Activated CD4-positive, alpha-beta T cell treated with anti-CD3 and anti-CD28 coated beads for 36 hours (primary cell): ENCODE data around the gene BLCAP. TPM values are rescaled to one million over a fixed set of nuclear protein-coding genes. Genes with fewer than 3 reads are reported as not detected.
"Not testable (repeated sequence)": the region's sequence is repeated elsewhere in the genome, so short reads cannot be mapped to it uniquely, and the experiment has no call there.

Experiments used
- ATAC-seq: fragments of 200-7000 bp; cut with Tn5 transposase; one replicate; pipeline ENCODE4 v1.10.0; 2021; ENCODE audit warnings: mild to moderate bottlenecking, moderate library complexity
- CTCF ChIA-PET: fragments of 350-600 bp; sonication (Branson Sonifier 250); formaldehyde crosslinking; loops from one replicate; lab custom pipeline; 2021; ENCODE audit warnings: antibody characterized with exemption; lab: Charles Lee
- POLR2A ChIA-PET: fragments of 350-600 bp; sonication (Branson Sonifier 250); formaldehyde crosslinking; loops from one replicate; lab custom pipeline; 2021; ENCODE audit warnings: antibody characterized with exemption, inconsistent platforms; lab: Charles Lee
- DNase-seq: peaks from one replicate; pipeline ENCODE4 v3.0.0-alpha.2; 2020
- H3K27ac Mint-ChIP-seq: one replicate; pipeline ENCODE4 v1.8.0; 2021; ENCODE audit warnings: mixed read lengths
- H3K27me3 Mint-ChIP-seq: one replicate; pipeline ENCODE4 v1.8.0; 2021; ENCODE audit warnings: mixed read lengths
- H3K36me3 Mint-ChIP-seq: one replicate; pipeline ENCODE4 v1.8.0; 2021; ENCODE audit warnings: low read depth, mixed read lengths
- H3K4me1 Mint-ChIP-seq: one replicate; pipeline ENCODE4 v1.8.0; 2021; ENCODE audit warnings: mixed read lengths
- H3K4me3 Mint-ChIP-seq: one replicate; pipeline ENCODE4 v1.8.0; 2021; ENCODE audit warnings: mild to moderate bottlenecking, moderate library complexity, mixed read lengths
- H3K9me3 Mint-ChIP-seq: one replicate; pipeline ENCODE4 v1.8.0; 2021; ENCODE audit warnings: low read depth, mixed read lengths
- intact Hi-C, 2 experiments: fragments of 100-400 bp; cut with DNase I in 1 of 2; cut with micrococcal nuclease in 1 of 2; formaldehyde crosslinking; loops; one replicate each; pipeline versions ENCODE4 v1.14.2 to v1.15.1; 2022 to 2024; cut with DNase I, micrococcal nuclease
- total RNA-seq, 2 experiments: library from RNA; stranded (reverse); gene quantifications; one replicate each; pipeline ENCODE4 v1.2.3, GENCODE V29; 2021

Gene BLCAP
- total RNA-seq, 2 experiments from 2014 or later, result 17.7 to 18.6 TPM

GRCh38 chr20:37540838-37541237 lies 13.2 kb upstream of the BLCAP start:
- H3K27ac Mint-ChIP-seq, H3K4me1 Mint-ChIP-seq, DNase-seq, H3K36me3 Mint-ChIP-seq, H3K27me3 Mint-ChIP-seq, H3K9me3 Mint-ChIP-seq, H3K4me3 Mint-ChIP-seq, intact Hi-C loops, POLR2A ChIA-PET, ATAC-seq: not testable (repeated sequence)
- CTCF ChIA-PET, result interaction anchor here (0.6 kb wide), 1 partner anchor 825 kb away, joined by 3 read pairs; no protein-coding TSS in a partner anchor

- ATAC-seq, result no peak
These were observed 12.3 kb upstream of the BLCAP start for GRCh38 chr20:37540001-37540400.

GRCh38 chr20:37539424-37539823 lies 11.7 kb upstream of the BLCAP start:
- ChIA-PET CTCF (interaction anchor here (0.6 to 1.2 kb wide), 4 partner anchors 9 to 494 kb away, joined by 3 read pairs; partner anchors contain the start of genes RPRD1B and TTI1), POLR2A (no interaction called here)
- Mint-ChIP-seq H3K9me3 (no peaks in the 10 kb centered on the region), H3K4me3 (no peak overlapping the region), H3K27ac (no peak overlapping the region), H3K4me1 (no peaks in the 10 kb centered on the region), H3K27me3 (peaks cover 10% of the 10 kb centered on the region), H3K36me3 (no peaks in the 10 kb centered on the region)
- DNase-seq (no peak), ATAC-seq (no peak)
- intact Hi-C loops, result no loop called here

More at GRCh38 chr20:37540001-37540400, 12.3 kb upstream of the BLCAP start:
- Mint-ChIP-seq H3K27ac (no peak overlapping the region), H3K36me3 (no peaks in the 10 kb centered on the region), H3K9me3 (no peaks in the 10 kb centered on the region), H3K4me3 (no peak overlapping the region), H3K4me1 (no peaks in the 10 kb centered on the region), H3K27me3 (peaks cover 10% of the 10 kb centered on the region)
- ChIA-PET CTCF (interaction anchor here (0.7 kb wide), 1 partner anchor 224 kb away, joined by 5 read pairs; no protein-coding TSS in a partner anchor), POLR2A (no interaction called here)
- no peak for DNase-seq
- intact Hi-C loops, result no loop called here

- intact Hi-C loops, result no loop called here
- Mint-ChIP-seq H3K27me3 (peaks cover 10% of the 10 kb centered on the region), H3K9me3 (no peaks in the 10 kb centered on the region), H3K4me1 (no peaks in the 10 kb centered on the region), H3K27ac (no peak overlapping the region), H3K4me3 (no peak overlapping the region), H3K36me3 (no peaks in the 10 kb centered on the region)
- ChIA-PET CTCF (interaction anchor here (0.7 to 0.8 kb wide), 2 partner anchors 346 to 665 kb away, joined by 3 read pairs; no protein-coding TSS in a partner anchor), POLR2A (interaction anchor here (0.6 kb wide), 1 partner anchor 50 kb away, joined by 4 read pairs; no protein-coding TSS in a partner anchor)
- DNase-seq (no peak), ATAC-seq (no peak)
These were observed 10.3 kb upstream of the BLCAP start for GRCh38 chr20:37538003-37538402.

GRCh38 chr20:37537505-37537904 lies 9.8 kb upstream of the BLCAP start:
- no peak for DNase-seq
- Mint-ChIP-seq H3K9me3 (no peaks in the 10 kb centered on the region), H3K27me3 (peaks cover 10% of the 10 kb centered on the region), H3K36me3 (no peaks in the 10 kb centered on the region), H3K4me3 (no peak overlapping the region), H3K27ac (no peak overlapping the region), H3K4me1 (no peaks in the 10 kb centered on the region)
- CTCF ChIA-PET, result interaction anchor here (0.7 kb wide), 1 partner anchor 664 kb away, joined by 3 read pairs; no protein-coding TSS in a partner anchor
- no peak for ATAC-seq
- intact Hi-C loops, result no loop called here
- POLR2A ChIA-PET, result interaction anchor here (0.6 kb wide), 1 partner anchor 49 kb away, joined by 4 read pairs; no protein-coding TSS in a partner anchor

GRCh38 chr20:37535443-37536132 lies 7.9 kb upstream of the BLCAP start:
- ATAC-seq, result no peak

GRCh38 chr20:37534401-37535157 lies 6.9 kb upstream of the BLCAP start:
- CTCF ChIA-PET, result interaction anchor here (0.5 to 2.7 kb wide), 19 partner anchors 10 to 343 kb away, joined by 3 to 16 read pairs (median 3); partner anchors contain the start of gene NNAT
- Mint-ChIP-seq H3K9me3 (no peaks in the 10 kb centered on the region), H3K4me1 (no peaks in the 10 kb centered on the region), H3K27ac (no peak overlapping the region), H3K4me3 (no peak overlapping the region), H3K27me3 (peaks cover 10% of the 10 kb centered on the region), H3K36me3 (no peaks in the 10 kb centered on the region)
- POLR2A ChIA-PET, result no interaction called here
- ATAC-seq (peak; percentile 96), DNase-seq (peak; percentile 52)
- intact Hi-C loops, result loop anchor here (1.0 to 2.0 kb wide), 5 partner anchors 142 to 339 kb away; no protein-coding TSS in a partner anchor

More at GRCh38 chr20:37535443-37536132, 7.9 kb upstream of the BLCAP start:
- Mint-ChIP-seq H3K27ac (no peak overlapping the region), H3K4me3 (no peak overlapping the region), H3K27me3 (peaks cover 10% of the 10 kb centered on the region), H3K9me3 (no peaks in the 10 kb centered on the region), H3K36me3 (no peaks in the 10 kb centered on the region), H3K4me1 (no peaks in the 10 kb centered on the region)
- POLR2A ChIA-PET, result no interaction called here
- intact Hi-C loops, result loop anchor here (2.0 kb wide), 2 partner anchors 151 to 333 kb away; no protein-coding TSS in a partner anchor
- DNase-seq, result no peak
- CTCF ChIA-PET, result interaction anchor here (0.7 to 2.7 kb wide), 13 partner anchors 11 to 344 kb away, joined by 3 to 11 read pairs (median 3); partner anchors contain the start of gene NNAT

GRCh38 chr20:37533154-37533715 lies 5.6 kb upstream of the BLCAP start:
- peaks cover 8% of the 10 kb centered on the region for H3K27me3 Mint-ChIP-seq
- ChIA-PET POLR2A (no interaction called here), CTCF (interaction anchor here (0.6 to 2.7 kb wide), 22 partner anchors 8 to 508 kb away, joined by 3 to 16 read pairs (median 3); no protein-coding TSS in a partner anchor)
- H3K9me3 Mint-ChIP-seq, result no peaks in the 10 kb centered on the region
- H3K4me1 Mint-ChIP-seq, result peaks cover 10% of the 10 kb centered on the region
- no peak overlapping the region for H3K4me3 Mint-ChIP-seq
- intact Hi-C loops, result no loop called here
- no peak for ATAC-seq
- no peak for DNase-seq
- H3K36me3 Mint-ChIP-seq, result no peaks in the 10 kb centered on the region
- H3K27ac Mint-ChIP-seq, result no peak overlapping the region

GRCh38 chr20:37531856-37532255 lies 4.2 kb upstream of the BLCAP start:
- ChIA-PET POLR2A (no interaction called here), CTCF (interaction anchor here (0.7 kb wide), 1 partner anchor 9 kb away, joined by 3 read pairs; no protein-coding TSS in a partner anchor)
- Mint-ChIP-seq H3K4me1 (peaks cover 10% of the 10 kb centered on the region), H3K36me3 (no peaks in the 10 kb centered on the region), H3K4me3 (no peak overlapping the region), H3K27ac (no peak overlapping the region), H3K9me3 (no peaks in the 10 kb centered on the region), H3K27me3 (peaks cover 4% of the 10 kb centered on the region)
- no peak for DNase-seq
- no peak for ATAC-seq
- intact Hi-C loops, result no loop called here

- no peak overlapping the region for H3K27ac Mint-ChIP-seq
- CTCF ChIA-PET, result interaction anchor here (0.9 to 1.3 kb wide), 5 partner anchors 251 to 339 kb away, joined by 3 to 4 read pairs (median 3); no protein-coding TSS in a partner anchor
- intact Hi-C loops, result no loop called here
- no peaks in the 10 kb centered on the region for H3K36me3 Mint-ChIP-seq
- ATAC-seq, result no peak
- no peaks in the 10 kb centered on the region for H3K9me3 Mint-ChIP-seq
- H3K4me1 Mint-ChIP-seq, result peaks cover 21% of the 10 kb centered on the region
- DNase-seq, result no peak
- H3K4me3 Mint-ChIP-seq, result no peak overlapping the region
- H3K27me3 Mint-ChIP-seq, result peaks cover 2% of the 10 kb centered on the region
- POLR2A ChIA-PET, result interaction anchor here (0.6 kb wide), 1 partner anchor 9 kb away, joined by 3 read pairs; no protein-coding TSS in a partner anchor
These were observed 3.0 kb upstream of the BLCAP start for GRCh38 chr20:37530696-37531095.
